PC-3 (cell line): ENCODE data around the gene SLC25A28. TPM values are rescaled to one million over a fixed set of nuclear protein-coding genes. Genes with fewer than 3 reads are reported as not detected.

ENCODE experiments used
- ATAC-seq: fragments of 200-7000 bp; cut with Tn5 transposase; 2 replicates; pipeline ENCODE4 v1.9.1; 2020; ENCODE audit warnings: mild to moderate bottlenecking, moderate library complexity
- BruUV-seq: library from RNA; stranded (reverse); fragments of 400-500 nt; replicated peaks from 2 replicates; lab custom pipeline; 2021; lab: Mats Ljungman, UMichigan
- CTCF ChIA-PET: fragments of 300-600 bp; sonication (Branson Sonifier 250); formaldehyde crosslinking; loops from one replicate; lab custom pipeline; 2022; ENCODE audit warnings: antibody characterized with exemption; lab: Charles Lee
- POLR2A ChIA-PET: fragments of 300-600 bp; sonication (Branson Sonifier 250); formaldehyde crosslinking; loops from one replicate; lab custom pipeline; 2022; ENCODE audit warnings: antibody characterized with exemption; ENCODE audit not compliant: unreplicated experiment; lab: Charles Lee
- DNase-seq: peaks from one replicate; pipeline ENCODE4 v3.0.0-alpha.2; 2015
- H2AFZ ChIP-seq: fragments of 300-600 bp; sonication (generic); 2 replicates; pipeline ENCODE4 v1.6.0; 2016; ENCODE audit warnings: antibody characterized with exemption, low read length
- H3F3A ChIP-seq: fragments of 300-600 bp; sonication (generic); one replicate; pipeline ENCODE4 v1.6.0; 2017; ENCODE audit warnings: antibody characterized with exemption, low read length, control low read depth, mild to moderate bottlenecking; ENCODE audit not compliant: unreplicated experiment
- H3K27ac ChIP-seq: fragments of 300-600 bp; sonication (generic); 2 replicates; pipeline ENCODE4 v1.5.1; 2016; ENCODE audit warnings: mild to moderate bottlenecking, low read length
- H3K27me3 ChIP-seq: fragments of 300-600 bp; sonication (generic); 2 replicates; pipeline ENCODE4 v1.6.1; 2016; ENCODE audit warnings: low read length, mixed read lengths
- H3K36me3 ChIP-seq: fragments of 300-600 bp; sonication (generic); 2 replicates; pipeline ENCODE4 v1.6.1; 2016; ENCODE audit warnings: low read depth, mixed run types, low read length, mixed read lengths
- H3K4me1 ChIP-seq: fragments of 300-600 bp; sonication (generic); 2 replicates; pipeline ENCODE4 v1.5.1; 2016; ENCODE audit warnings: low read length; ENCODE audit not compliant: insufficient read depth
- H3K4me2 ChIP-seq: fragments of 300-600 bp; sonication (generic); 2 replicates; pipeline ENCODE4 v1.6.0; 2016; ENCODE audit warnings: low read length
- H3K4me3 ChIP-seq: fragments of 300-600 bp; sonication (generic); 2 replicates; pipeline ENCODE4 v1.5.1; 2016; ENCODE audit warnings: mild to moderate bottlenecking, low read length, mixed read lengths
- H3K79me2 ChIP-seq: fragments of 300-600 bp; sonication (generic); 2 replicates; pipeline ENCODE4 v1.6.1; 2017; ENCODE audit warnings: low read length, mixed read lengths
- H3K9ac ChIP-seq: fragments of 300-600 bp; sonication (generic); 2 replicates; pipeline ENCODE4 v1.6.0; 2016; ENCODE audit warnings: mild to moderate bottlenecking, low read length
- H3K9me2 ChIP-seq: fragments of 300-600 bp; sonication (generic); replicated peaks from 2 replicates; pipeline ENCODE4 v1.6.1; 2016; ENCODE audit warnings: mixed run types, low read length, mixed read lengths
- H3K9me3 ChIP-seq: fragments of 300-600 bp; sonication (generic); 2 replicates; pipeline ENCODE4 v1.6.1; 2016; ENCODE audit warnings: low read length, mixed read lengths
- H4K20me1 ChIP-seq: fragments of 300-600 bp; sonication (generic); 2 replicates; pipeline ENCODE4 v1.6.1; 2016; ENCODE audit warnings: low read length, mixed read lengths
- CTCF ChIP-seq: fragments of 300-600 bp; sonication (generic); conservative IDR thresholded peaks from 2 replicates; pipeline ENCODE4 v1.5.1; 2017; ENCODE audit warnings: antibody characterized with exemption, low read depth, mild to moderate bottlenecking, low read length
- EZH2 ChIP-seq: fragments of 300-600 bp; sonication (generic); IDR thresholded peaks from one replicate; pipeline ENCODE4 v1.6.1; 2017; ENCODE audit warnings: antibody characterized with exemption, mild to moderate bottlenecking, low read length; ENCODE audit not compliant: unreplicated experiment
- EZH2phosphoT487 ChIP-seq: fragments of 300-600 bp; sonication (generic); IDR thresholded peaks from 2 replicates; pipeline ENCODE4 v1.6.1; 2018; ENCODE audit warnings: mild to moderate bottlenecking, antibody characterized with exemption, low read length, borderline replicate concordance
- intact Hi-C: fragments of 100-400 bp; cut with micrococcal nuclease; formaldehyde crosslinking; loops from 2 replicates; pipeline ENCODE4 v1.9.0; 2023
- total RNA-seq: library from RNA; depleted of rRNA; stranded (reverse); fragments of >200 nt; gene quantifications from 2 replicates; pipeline ENCODE4 v1.2.3, GENCODE V29; 2014

Gene SLC25A28
- total RNA-seq, 1 experiment from 2014 or later: 14.2 TPM

- TF ChIP-seq EZH2phosphoT487 (no peak), CTCF (no peak), EZH2 (no peak)
- H3K79me2 ChIP-seq: no peaks in the 10 kb centered on the region
- intact Hi-C loops: no loop called here
- no peaks in the 10 kb centered on the region for H4K20me1 ChIP-seq
- ChIA-PET POLR2A (no interaction called here), CTCF (no interaction called here)
- H3K4me1 ChIP-seq: no peaks in the 10 kb centered on the region
- no peak overlapping the region for H3K9ac ChIP-seq
- no peak overlapping the region for H2AFZ ChIP-seq
- no peaks in the 10 kb centered on the region for H3K36me3 ChIP-seq
- no peak overlapping the region for H3K4me3 ChIP-seq
- no peaks in the 10 kb centered on the region for H3K9me2 ChIP-seq
- H3F3A ChIP-seq: no peaks in the 10 kb centered on the region
- H3K4me2 ChIP-seq: no peak overlapping the region
- ATAC-seq (no peak), DNase-seq (no peak)
- BruUV-seq: no TSS peak
- H3K27me3 ChIP-seq: no peaks in the 10 kb centered on the region
- no peak overlapping the region for H3K27ac ChIP-seq
- H3K9me3 ChIP-seq: no peaks in the 10 kb centered on the region
Measured at GRCh38 chr10:99595770-99596465, 24.3 kb downstream of the SLC25A28 start.

- Histone ChIP-seq H3K36me3 (no peaks in the 10 kb centered on the region), H3K4me1 (no peaks in the 10 kb centered on the region), H3K9me2 (no peaks in the 10 kb centered on the region), H4K20me1 (no peaks in the 10 kb centered on the region), H2AFZ (no peak overlapping the region), H3F3A (no peaks in the 10 kb centered on the region), H3K4me3 (no peak overlapping the region), H3K79me2 (no peaks in the 10 kb centered on the region), H3K27me3 (no peaks in the 10 kb centered on the region), H3K9me3 (no peaks in the 10 kb centered on the region), H3K27ac (no peak overlapping the region), H3K9ac (no peak overlapping the region), H3K4me2 (no peak overlapping the region)
- intact Hi-C loops: no loop called here
- CTCF ChIA-PET: no interaction called here
- ATAC-seq (no peak), DNase-seq (no peak)
- TF ChIP-seq CTCF (no peak), EZH2 (no peak), EZH2phosphoT487 (no peak)
- POLR2A ChIA-PET: no interaction called here
- BruUV-seq: no TSS peak
Measured at GRCh38 chr10:99595236-99595635, 25.0 kb downstream of the SLC25A28 start.

- Histone ChIP-seq H3K79me2 (no peaks in the 10 kb centered on the region), H3K27me3 (0 out of 2 replicates have a peak, but pooled peaks cover 2% of the 10 kb centered on the region), H3K36me3 (no peaks in the 10 kb centered on the region), H3K9me2 (no peaks in the 10 kb centered on the region), H3K9ac (no peak overlapping the region), H2AFZ (no peak overlapping the region), H3K4me1 (no peaks in the 10 kb centered on the region), H3K9me3 (no peaks in the 10 kb centered on the region), H3F3A (no peaks in the 10 kb centered on the region), H4K20me1 (no peaks in the 10 kb centered on the region), H3K27ac (no peak overlapping the region), H3K4me2 (no peak overlapping the region), H3K4me3 (no peak overlapping the region)
- ChIA-PET POLR2A (no interaction called here), CTCF (no interaction called here)
- BruUV-seq: no TSS peak
- no peak for ATAC-seq
- TF ChIP-seq CTCF (no peak), EZH2phosphoT487 (no peak), EZH2 (no peak)
- no peak for DNase-seq
- intact Hi-C loops: no loop called here
Measured at GRCh38 chr10:99593312-99593711, 26.9 kb downstream of the SLC25A28 start.
